ENCODE measurements around the gene EMCN.

GRCh38 chr4:100533741-100534140 is 15.9 kb upstream of the EMCN start:
- TF ChIP-seq CTCF (IDR thresholded peaks at IDR 0.05): no peak
- no peak for TF ChIP-seq EZH2 (IDR thresholded peaks at IDR 0.05; ENCODE audit: borderline replicate concordance, insufficient read depth, low read depth, low read length, poor library complexity, severe bottlenecking)
